ENCODE results near the gene PAK6.

Gene PAK6

GRCh38 chr15:40278026-40278425 lies 39.2 kb downstream of the PAK6 start:
- no peak for DNase-seq

DNA sequence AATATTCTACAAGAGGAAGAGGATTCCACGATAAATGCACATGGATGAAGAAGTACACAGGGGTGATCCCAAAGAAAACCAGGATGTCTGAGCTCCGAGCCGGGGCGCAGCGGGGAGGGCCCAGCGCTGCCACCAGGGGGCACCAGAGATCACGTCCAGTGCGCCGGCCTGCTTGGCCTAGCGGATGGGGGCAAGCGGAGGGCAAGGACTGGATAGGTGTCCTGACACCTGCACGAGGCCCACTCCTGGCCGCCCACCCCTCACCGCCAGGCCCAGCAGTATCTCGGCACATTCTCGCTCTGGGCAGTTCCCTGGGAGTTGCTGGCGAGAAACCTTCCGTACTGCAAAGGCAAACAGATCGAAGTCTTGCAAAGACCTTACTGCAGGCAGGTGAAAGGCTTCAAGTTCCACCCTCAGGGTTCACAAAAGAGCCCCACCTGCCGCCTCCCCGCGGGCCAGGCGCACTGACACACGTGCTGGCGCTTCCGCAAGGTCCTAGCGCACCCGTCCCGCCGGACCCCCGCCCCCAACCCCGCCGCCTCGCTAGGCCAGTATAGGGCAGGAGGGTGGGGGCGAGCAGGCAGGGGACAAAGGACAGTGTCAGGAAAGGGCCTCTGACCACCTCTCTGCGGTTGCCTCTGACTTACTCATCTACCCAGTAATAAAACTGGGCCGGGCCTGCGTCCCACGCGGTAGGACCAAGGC lies 40.7 kb downstream of the PAK6 start:
- DNase-seq: no peak

DNA sequence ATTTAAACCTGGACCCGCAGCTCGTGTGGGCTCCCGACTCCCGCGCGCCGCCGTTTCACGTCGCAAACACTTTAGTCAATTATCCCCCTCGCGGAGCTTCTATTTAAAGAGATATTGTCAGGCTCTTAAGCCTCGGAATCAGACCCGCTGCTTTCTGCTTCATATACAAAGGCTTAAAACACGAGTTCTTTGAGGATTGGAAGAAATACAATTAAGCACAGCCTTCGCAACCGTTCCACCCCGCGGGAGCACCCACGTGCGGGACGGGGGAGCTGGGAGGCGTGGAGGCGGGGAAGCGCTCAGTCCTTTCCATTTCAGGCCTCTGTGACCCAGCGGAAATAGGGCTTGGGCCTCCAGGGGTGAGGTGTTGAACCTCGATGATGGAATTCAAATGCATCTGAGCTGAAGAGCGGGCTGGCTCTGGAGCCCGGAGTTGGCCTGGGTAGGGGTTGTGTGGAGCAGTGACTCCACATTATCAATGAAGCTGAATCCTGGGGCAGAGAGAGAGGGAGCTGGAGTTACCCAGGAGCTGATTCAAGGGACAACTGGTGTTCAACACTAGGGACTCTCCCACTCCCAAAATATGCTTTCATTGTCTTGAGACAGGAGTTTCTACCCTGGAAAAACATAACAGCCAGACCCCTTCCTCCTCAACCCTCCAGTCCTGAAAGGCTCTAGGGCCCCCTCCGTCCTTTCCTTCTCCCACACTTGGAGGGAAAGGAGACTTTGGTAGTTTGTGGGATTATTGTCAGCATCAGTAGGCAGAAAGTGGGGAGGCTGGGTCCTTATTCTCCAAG lies 41.6 kb downstream of the PAK6 start:
- no peak for DNase-seq

- no peak for DNase-seq
These were observed 42.4 kb downstream of the PAK6 start for GRCh38 chr15:40281057-40281800.

- no peak for DNase-seq
These were observed 42.9 kb downstream of the PAK6 start for GRCh38 chr15:40281801-40282146.

DNA sequence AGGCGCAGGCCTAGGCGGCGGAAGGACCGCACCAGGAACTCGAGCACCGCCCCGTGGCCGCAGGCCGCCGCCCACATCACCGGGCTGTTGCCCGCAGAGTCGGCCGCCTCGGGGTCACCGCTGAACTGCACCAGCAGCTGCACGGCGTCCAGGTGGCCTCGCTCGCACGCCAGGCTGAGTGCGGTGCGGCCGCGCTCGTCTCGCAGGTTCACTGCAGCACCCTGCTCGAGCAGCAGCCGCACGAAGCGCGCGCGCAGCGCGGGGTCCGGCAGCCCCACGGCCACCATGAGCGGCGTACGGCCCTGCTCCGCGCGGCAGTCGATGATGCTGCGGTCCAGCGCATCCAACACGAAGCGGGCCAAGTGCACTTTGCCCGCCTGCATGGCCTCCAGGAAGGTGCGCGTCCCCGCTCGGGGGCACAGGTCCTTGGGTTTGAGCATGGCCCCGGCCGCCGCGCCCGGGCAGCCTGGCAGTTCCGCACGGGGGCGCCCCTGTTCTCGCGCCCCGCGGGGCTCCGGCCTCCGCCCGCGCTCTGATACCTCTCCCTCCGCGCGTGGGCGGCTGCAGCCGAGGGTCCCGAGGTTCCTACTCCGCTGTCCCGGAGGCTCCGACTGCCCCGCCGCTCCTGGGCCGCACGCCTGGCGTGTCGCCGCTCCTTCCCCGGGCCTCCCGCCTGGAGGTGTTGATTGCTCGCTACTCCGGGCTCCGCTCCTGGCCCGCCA lies 43.4 kb downstream of the PAK6 start:
- no peak for DNase-seq

DNA sequence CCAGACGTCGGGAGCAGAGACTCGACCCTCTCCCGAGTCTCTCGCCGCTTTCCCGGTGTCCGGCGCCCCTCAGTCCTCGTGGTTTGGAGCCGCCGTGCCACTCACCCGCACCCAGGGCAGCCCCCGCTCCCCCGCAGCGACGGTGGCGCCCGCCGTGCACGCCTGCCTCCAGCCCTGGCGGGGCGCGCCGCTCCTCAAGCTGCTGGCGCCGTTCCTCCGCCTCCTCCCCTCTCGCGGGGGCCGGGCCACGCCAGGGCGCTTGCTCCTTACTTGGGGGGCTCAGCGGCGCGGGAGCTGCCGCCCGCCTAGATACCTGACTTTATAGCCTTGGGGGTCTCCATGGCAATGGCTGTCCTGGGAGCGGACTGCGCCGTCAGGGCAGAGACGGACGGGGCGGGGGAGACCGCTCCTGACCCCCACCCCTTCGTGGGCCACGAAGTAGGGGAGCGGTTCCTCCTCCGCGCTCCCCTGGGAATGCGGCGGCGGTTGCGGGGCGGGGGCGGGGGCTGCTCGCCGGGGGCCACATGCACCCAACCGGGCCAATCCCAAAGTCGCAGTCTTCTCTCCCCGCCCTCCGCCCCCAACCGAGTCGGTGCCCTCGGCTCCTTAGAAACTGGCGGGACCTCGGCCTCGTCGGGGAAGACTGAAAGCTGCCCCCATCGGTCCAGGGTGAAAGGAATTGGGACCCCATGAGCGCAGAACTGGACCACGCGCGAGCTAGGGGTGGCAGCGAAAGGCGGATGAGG lies 44.2 kb downstream of the PAK6 start, which contains the start of gene ANKRD63:
TSS of gene ANKRD63 (minus strand) at position 196 of the 746 bp plus-strand sequence. CDS start 478 bp downstream, outside the sequence.
- DNase-seq: no peak

- DNase-seq: no peak
These were observed 44.9 kb downstream of the PAK6 start for GRCh38 chr15:40283615-40284300.

DNA sequence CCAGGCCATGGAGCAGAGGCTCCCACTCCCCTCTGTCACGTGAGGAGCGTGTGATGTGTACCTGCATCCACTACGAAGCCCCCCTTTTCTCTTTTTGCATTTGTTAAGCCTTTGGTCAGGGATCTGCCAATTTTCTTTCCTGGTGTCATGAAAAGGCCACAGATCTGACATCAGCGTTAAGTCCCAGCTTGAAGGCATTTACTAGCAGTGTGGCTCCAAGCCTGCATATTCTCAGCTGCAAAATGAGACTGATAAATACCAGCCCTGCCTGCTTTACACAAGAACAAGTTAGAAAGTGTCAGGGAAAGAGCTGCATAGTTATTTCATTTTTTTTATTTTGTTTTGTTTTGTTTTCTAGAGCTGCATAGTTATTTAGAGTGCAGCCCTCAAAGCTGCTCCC lies 46.3 kb downstream of the PAK6 start:
- DNase-seq: no peak

DNA sequence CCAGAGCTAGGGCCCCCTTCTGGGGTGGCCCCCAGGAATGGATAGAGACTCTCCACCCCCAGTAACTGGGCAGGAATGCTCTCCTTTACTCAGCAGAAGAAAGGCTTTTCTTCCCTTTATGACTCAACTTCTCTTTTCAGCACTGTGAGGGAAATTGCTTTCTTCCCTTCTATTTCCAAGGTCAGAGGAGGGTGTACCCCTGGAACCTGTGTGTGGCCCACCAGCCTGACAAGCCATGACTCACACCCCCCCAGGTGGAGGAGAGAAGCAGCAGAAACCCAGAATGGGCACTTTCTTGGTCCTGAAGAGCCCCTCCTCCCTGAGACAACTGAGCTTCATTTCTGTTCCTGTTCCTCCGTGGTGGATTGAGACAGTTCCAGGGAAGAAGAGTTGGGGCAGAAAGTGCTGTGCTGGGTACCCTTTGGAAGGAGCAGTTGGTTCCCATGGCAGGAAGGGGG lies 46.7 kb downstream of the PAK6 start:
- no peak for DNase-seq

DNA sequence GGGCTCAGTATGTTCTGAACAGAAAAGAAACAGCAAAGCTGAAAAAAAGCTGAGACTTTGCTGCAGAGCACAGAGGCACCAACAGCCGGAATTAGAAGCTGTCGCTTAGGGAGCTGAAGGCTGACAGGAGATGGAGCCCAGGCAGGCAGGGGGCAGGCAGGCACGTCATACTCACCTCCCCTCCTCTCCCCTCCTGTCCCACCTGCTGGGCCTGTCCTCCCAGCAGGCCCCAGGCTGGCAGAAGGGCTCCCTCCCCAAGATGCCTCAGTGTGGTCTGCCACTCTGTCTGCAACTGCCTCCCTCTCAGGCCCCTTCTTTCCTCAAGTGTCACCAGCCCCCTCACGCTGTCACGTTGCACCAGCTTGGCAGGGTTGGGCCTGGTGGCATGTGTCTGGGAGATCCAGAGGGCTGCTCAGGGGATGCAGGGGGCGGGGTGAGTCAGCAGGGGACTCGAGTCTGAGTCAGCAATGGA lies 47.2 kb downstream of the PAK6 start:
- no peak for DNase-seq

- no peak for DNase-seq
These were observed 47.9 kb downstream of the PAK6 start for GRCh38 chr15:40286794-40287193.

GRCh38 chr15:40287505-40287904 lies 48.6 kb downstream of the PAK6 start:
- DNase-seq: no peak

DNA sequence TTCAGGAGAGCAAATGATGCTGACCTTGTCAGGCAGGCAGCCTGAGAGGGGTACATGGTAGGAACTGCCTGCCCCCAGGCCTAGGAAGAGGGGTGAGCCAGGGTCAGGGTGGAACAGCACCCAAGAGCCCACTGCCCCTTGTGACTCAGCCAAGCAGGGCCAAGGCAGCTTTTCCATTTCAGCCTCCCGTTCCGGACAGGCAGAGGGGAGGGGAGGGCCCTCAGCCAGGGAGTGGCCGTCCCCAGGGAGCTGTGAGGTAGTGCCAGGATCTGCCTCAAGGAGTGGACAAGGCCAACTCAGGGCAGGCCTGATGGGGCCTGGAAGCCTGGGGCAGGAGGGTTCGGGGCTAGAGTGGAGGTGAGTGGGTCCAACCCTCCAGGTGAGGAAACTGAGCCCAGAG lies 49.1 kb downstream of the PAK6 start:
- DNase-seq: no peak

DNA sequence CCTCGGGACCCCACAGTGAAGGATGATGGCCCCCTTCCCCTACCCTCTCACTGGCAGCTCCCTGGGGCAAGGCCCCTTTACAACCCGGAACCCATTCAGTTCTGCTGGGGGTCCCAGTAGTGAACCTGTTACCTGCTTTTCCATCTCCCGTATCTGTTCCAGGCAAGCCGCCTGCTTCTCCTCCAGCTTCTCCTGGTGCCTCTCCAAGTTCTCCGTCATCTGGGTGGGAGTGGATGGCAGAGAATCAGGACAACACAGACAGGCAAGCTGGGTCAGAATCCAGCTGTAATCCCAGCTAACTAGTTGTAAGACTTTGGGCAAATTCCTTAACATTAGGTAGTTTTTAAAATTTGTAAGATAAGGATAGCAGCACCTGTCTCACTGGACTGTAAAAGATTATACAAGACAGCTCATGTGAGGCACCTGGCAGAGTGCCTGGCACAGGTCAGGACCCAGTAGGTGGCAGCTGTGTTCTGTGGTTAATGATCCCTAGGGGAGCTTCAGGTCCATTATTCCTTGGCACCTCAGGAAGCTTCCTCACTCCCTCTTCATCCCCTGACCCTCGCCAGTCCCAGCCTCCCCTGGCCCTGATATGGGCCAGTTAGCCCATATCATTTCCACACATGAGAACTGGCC lies 50.4 kb downstream of the PAK6 start:
- DNase-seq: no peak

- DNase-seq: no peak
These were observed 51.7 kb downstream of the PAK6 start for GRCh38 chr15:40290545-40290917.

GRCh38 chr15:40290918-40291574 lies 52.2 kb downstream of the PAK6 start:
- peak; percentile 30 for DNase-seq

DNA sequence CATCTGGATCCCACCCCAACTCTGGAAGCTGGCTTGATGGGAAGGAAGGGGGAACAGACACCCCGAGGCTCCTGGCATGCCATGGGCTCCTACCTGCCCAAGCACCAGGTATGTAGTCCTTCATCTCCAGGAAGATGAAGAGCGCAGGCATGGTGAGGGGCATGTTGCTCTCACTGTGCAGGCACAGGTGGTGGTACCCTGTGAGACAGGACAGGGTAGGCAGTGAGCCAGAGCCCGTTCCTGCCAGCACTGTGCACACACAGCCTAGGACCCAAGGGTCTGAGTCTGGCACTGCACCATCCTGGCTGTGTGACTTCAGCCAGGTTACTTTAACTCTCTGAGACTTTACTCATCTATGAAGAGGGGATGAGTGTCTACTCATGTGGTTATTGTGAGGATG lies 53.4 kb downstream of the PAK6 start:
- no peak for DNase-seq

DNA sequence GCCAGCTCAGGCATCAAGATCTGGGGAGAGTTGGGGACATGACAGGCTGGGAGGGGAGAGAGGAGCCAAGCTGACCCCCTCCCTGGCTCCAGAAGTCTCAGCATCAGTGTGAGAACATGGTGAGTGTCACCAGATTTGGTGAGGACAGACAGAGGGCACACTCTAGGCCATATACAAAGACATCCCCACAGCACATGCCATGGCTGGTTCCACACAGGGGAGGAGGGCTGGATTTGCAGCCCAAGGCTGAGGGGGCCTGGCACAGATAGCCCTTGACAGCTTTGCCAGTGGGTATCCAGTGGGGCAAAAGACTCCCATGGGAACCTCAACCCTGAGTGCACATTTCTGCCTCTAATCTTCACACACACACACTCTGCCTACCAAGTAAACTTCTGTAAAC lies 54.1 kb downstream of the PAK6 start:
- DNase-seq: no peak
